ENCODE results near the gene ACO2. TPM values are rescaled to one million over a fixed set of nuclear protein-coding genes. Genes with fewer than 3 reads are reported as not detected.

ACO2 gene
- total and polyA plus RNA-seq, 2 of the 13 experiments (the other 11 are each of a cell fraction or from before 2014, with no cell fraction given): 19.2 to 45.6 TPM

DNA sequence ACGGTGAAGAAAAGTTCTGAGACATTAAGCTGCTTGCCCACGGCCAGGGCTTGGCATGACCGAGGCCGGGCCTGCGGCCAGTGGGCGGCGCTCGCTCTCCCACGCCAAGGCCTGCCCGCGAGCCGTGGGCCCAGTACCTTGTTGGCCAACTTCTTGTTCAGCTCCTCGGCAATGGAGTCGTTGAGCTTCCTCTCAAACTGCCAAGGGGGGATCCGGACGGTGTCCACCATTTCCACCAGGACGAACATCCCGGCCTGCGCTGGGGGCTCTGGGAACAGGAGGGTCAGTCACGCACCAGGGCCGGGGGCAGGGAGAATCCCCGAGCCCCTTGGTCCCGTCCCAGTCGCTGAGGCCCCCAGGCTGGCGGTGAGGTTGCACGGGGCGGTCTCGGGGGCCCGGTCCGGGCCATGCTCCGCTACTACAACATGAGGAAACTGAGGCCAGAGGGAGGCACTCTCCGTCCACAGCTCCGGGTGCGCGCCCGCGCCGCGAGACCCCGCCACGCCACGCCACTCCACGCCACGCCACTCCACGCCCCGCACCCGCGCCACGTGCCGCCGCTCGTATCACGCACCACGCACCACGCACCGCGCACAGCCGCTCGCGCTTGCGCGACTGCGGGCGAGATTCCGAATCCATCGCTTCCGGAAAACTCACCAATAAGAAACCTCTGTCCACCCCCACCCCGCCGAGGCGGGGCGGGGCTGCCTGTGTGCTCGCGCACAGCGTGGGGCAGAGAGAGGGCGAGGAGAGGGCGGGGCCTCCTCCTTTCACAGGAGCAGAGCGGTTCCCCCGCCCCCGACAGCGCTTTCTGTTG, 75.1 kb downstream of the ACO2 start, which contains the start of gene POLR3H (continued):
- TF ChIP-seq, protein P1, sequence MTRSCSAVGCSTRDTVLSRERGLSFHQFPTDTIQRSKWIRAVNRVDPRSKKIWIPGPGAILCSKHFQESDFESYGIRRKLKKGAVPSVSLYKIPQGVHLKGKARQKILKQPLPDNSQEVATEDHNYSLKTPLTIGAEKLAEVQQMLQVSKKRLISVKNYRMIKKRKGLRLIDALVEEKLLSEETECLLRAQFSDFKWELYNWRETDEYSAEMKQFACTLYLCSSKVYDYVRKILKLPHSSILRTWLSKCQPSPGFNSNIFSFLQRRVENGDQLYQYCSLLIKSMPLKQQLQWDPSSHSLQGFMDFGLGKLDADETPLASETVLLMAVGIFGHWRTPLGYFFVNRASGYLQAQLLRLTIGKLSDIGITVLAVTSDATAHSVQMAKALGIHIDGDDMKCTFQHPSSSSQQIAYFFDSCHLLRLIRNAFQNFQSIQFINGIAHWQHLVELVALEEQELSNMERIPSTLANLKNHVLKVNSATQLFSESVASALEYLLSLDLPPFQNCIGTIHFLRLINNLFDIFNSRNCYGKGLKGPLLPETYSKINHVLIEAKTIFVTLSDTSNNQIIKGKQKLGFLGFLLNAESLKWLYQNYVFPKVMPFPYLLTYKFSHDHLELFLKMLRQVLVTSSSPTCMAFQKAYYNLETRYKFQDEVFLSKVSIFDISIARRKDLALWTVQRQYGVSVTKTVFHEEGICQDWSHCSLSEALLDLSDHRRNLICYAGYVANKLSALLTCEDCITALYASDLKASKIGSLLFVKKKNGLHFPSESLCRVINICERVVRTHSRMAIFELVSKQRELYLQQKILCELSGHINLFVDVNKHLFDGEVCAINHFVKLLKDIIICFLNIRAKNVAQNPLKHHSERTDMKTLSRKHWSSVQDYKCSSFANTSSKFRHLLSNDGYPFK (CRISPR knock-in tag; IDR thresholded peaks at IDR 0.05; ENCODE audit: borderline replicate concordance): no peak
- no peak for TF ChIP-seq ZMYM2 (CRISPR knock-in tag; IDR thresholded peaks at IDR 0.05)

DNA sequence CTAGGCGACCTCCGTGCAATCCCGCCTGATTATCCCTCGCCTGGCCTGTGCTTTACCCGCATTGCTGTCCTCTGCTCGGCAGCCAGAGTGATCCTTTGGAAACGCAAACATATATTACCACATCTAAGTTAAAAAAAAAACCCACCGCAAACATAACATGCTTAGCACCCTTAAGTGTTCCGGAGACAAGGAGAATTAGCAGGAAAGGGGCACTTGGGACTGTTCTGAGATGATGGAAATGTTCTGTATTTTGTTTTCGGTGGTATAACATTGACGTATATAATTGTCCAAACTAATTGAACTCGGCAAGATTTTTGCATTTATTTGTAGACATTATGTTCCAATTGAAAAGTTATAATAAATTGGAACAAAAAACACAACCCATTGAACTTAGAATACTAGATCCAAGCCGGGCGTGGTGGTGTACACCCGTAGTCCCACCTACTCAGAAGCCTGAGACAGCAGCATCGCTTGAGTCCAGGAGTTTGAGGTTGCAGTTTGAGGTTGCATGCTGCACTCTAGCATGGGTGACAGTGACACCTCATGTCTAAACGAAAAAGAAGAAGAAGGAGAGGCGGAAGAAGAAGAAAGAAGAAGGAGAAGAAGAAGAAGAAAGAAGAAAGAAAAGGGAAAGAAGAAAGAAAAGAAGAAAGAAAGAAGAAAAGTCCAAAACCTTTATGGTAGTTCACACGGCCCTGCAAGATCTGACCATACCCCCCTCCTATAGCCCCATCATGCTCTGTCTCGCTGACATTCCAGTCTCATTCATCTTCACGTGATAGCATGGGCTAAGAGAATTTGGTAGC, 76.0 kb downstream of the ACO2 start:
- Histone ChIP-seq H3K27ac (ENCODE audit: extremely low read length, insufficient read depth, low read length) (no peak overlapping the region), H3K9me3 (ENCODE audit: low read length) (no peaks in the 10 kb centered on the region), H3K4me2 (ENCODE audit: low read depth, low read length) (peak overlapping the region; percentile 67), H3K79me2 (ENCODE audit: insufficient read depth, low read length) (peaks cover 40% of the 10 kb centered on the region), H3K4me1 (ENCODE audit: insufficient read depth, low read length) (peaks cover 75% of the 10 kb centered on the region), H3K4me3 (replicated peaks in 1 of 3; ENCODE audit: insufficient read depth in 1 of 3, low read depth in 2 of 3, low read length in 3 of 3) (peak overlapping the region in 2 of 3 experiments; percentile 31 to 89; a peak in 4 of 6 replicates), H4K20me1 (ENCODE audit: insufficient read depth, low read length) (no peaks in the 10 kb centered on the region; the same call in 1 of the 2 replicates), H3K9ac (ENCODE audit: insufficient read depth, low read depth, low read length) (peak overlapping the region; percentile 11), H2AFZ (ENCODE audit: low read length) (no peak overlapping the region), H3K27me3 (ENCODE audit: control insufficient read depth in 1 of 2, insufficient read depth in 2 of 2, low read length in 2 of 2) (no peaks in the 10 kb centered on the region), H3K36me3 (replicated peaks in 1 of 2; ENCODE audit: control insufficient read depth in 1 of 2, insufficient read depth in 2 of 2, low read length in 2 of 2) (peaks cover 5% of the 10 kb centered on the region in 2 experiments; a peak in 2 of 5 replicates)
- DNase-seq (ENCODE audit: low spot score) (no peak), ATAC-seq (no peak), FAIRE-seq (no peak)
- intact Hi-C loops (cut with micrococcal nuclease; ENCODE audit: unreplicated experiment): no loop called here
- in situ Hi-C loops (cut with HindIII; ENCODE audit: extremely low pct_ligation_motif_present, low pct_unique_long_range_greater_than_20kb): no loop called here
- CTCF ChIA-PET (ENCODE audit: low intra/inter-chr PET ratio, low total read pairs): interaction anchor here (1.1 to 2.4 kb wide), 3 partner anchors 17 to 52 kb away, joined by 4 to 21 read pairs (median 6); partner anchors contain the start of gene CSDC2
- WGBS (ENCODE audit: low lambda C conversion rate): 5% methylated on average over 16 of the region's 21 CpGs
- BruUV-seq (replicated peaks): no TSS peak
- POLR2A ChIA-PET: interaction anchor here (1.3 to 1.4 kb wide), 2 partner anchors 13 to 164 kb away, joined by 4 to 11 read pairs; partner anchors contain the start of gene TEF
- TF ChIP-seq, protein P2, sequence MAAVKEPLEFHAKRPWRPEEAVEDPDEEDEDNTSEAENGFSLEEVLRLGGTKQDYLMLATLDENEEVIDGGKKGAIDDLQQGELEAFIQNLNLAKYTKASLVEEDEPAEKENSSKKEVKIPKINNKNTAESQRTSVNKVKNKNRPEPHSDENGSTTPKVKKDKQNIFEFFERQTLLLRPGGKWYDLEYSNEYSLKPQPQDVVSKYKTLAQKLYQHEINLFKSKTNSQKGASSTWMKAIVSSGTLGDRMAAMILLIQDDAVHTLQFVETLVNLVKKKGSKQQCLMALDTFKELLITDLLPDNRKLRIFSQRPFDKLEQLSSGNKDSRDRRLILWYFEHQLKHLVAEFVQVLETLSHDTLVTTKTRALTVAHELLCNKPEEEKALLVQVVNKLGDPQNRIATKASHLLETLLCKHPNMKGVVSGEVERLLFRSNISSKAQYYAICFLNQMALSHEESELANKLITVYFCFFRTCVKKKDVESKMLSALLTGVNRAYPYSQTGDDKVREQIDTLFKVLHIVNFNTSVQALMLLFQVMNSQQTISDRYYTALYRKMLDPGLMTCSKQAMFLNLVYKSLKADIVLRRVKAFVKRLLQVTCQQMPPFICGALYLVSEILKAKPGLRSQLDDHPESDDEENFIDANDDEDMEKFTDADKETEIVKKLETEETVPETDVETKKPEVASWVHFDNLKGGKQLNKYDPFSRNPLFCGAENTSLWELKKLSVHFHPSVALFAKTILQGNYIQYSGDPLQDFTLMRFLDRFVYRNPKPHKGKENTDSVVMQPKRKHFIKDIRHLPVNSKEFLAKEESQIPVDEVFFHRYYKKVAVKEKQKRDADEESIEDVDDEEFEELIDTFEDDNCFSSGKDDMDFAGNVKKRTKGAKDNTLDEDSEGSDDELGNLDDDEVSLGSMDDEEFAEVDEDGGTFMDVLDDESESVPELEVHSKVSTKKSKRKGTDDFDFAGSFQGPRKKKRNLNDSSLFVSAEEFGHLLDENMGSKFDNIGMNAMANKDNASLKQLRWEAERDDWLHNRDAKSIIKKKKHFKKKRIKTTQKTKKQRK (IDR thresholded peaks at IDR 0.05; ENCODE audit: low read length): no peak
- TF ChIP-seq, protein P3, sequence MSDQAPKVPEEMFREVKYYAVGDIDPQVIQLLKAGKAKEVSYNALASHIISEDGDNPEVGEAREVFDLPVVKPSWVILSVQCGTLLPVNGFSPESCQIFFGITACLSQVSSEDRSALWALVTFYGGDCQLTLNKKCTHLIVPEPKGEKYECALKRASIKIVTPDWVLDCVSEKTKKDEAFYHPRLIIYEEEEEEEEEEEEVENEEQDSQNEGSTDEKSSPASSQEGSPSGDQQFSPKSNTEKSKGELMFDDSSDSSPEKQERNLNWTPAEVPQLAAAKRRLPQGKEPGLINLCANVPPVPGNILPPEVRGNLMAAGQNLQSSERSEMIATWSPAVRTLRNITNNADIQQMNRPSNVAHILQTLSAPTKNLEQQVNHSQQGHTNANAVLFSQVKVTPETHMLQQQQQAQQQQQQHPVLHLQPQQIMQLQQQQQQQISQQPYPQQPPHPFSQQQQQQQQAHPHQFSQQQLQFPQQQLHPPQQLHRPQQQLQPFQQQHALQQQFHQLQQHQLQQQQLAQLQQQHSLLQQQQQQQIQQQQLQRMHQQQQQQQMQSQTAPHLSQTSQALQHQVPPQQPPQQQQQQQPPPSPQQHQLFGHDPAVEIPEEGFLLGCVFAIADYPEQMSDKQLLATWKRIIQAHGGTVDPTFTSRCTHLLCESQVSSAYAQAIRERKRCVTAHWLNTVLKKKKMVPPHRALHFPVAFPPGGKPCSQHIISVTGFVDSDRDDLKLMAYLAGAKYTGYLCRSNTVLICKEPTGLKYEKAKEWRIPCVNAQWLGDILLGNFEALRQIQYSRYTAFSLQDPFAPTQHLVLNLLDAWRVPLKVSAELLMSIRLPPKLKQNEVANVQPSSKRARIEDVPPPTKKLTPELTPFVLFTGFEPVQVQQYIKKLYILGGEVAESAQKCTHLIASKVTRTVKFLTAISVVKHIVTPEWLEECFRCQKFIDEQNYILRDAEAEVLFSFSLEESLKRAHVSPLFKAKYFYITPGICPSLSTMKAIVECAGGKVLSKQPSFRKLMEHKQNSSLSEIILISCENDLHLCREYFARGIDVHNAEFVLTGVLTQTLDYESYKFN (CRISPR knock-in tag; conservative IDR thresholded peaks at IDR 0.05): 0 out of 2 replicates have a peak, but pooled peaks have one; percentile 8
- no peak for TF ChIP-seq YEATS2 (CRISPR knock-in tag; IDR thresholded peaks at IDR 0.05; ENCODE audit: borderline replicate concordance)
- TF ChIP-seq TARDBP (CRISPR knock-in tag; IDR thresholded peaks at IDR 0.05): peak; percentile 37; the same call in 1 of the 2 replicates
- no peak for TF ChIP-seq PAX8 (CRISPR knock-in tag; IDR thresholded peaks at IDR 0.05; ENCODE audit: borderline replicate concordance)

All from HepG2 (cell line).